WTC11 (cell line): ENCODE data around the gene TYSND1.

Source experiments
- CTCF ChIP-seq: fragments of 200-600 bp; IDR thresholded peaks from 2 replicates; pipeline ENCODE4 v1.8.0; 2022; ENCODE audit warnings: antibody characterized with exemption
- ETV6 ChIP-seq: sonication (generic); formaldehyde crosslinking; IDR thresholded peaks from 2 replicates; pipeline ENCODE4 v1.8.1; 2022; ENCODE audit warnings: mild to moderate bottlenecking, missing genetic modification reagents
- JUN ChIP-seq: sonication (generic); formaldehyde crosslinking; IDR thresholded peaks from 2 replicates; pipeline ENCODE4 v1.8.0; 2023; ENCODE audit warnings: mild to moderate bottlenecking, missing genetic modification reagents
- NR3C1 ChIP-seq: sonication (generic); formaldehyde crosslinking; conservative IDR thresholded peaks from 2 replicates; pipeline ENCODE4 v1.8.1; 2023; ENCODE audit warnings: low read depth, mild to moderate bottlenecking, missing genetic modification reagents
- ZNF416 ChIP-seq: fragments of 250-450 bp; sonication (Bioruptor Pico); IDR thresholded peaks from 2 replicates; pipeline ENCODE4 v1.9.0; 2021; ENCODE audit warnings: mild to moderate bottlenecking, inconsistent platforms

GRCh38 chr10:70169649-70170364, 23.3 kb upstream of the TYSND1 start:
- TF ChIP-seq ETV6 (CRISPR knock-in tag) (no peak), NR3C1 (no peak), CTCF (no peak), ZNF416 (CRISPR knock-in tag) (no peak), JUN (no peak)
